ENCODE measurements around the gene SH3RF1.

DNA sequence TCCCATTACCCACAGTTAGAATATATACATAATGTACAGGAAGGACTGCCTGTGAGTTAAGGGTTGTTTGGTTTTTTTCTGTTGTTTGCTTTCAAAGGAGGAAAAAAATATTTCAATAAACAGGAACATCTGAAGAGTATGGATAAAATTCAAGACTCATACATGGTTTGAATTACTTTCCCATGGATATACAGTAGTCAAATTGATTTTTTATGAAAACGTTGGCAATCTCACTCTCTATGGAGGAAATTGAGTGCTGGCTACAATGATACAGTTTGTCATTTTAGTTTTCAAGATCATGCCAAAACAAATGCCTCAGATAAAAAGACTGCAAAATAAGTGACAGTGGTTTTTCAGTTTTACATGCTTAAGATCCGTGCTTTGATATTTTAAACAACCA, 116.6 kb downstream of the SH3RF1 start:
- TF ChIP-seq, protein P1, sequence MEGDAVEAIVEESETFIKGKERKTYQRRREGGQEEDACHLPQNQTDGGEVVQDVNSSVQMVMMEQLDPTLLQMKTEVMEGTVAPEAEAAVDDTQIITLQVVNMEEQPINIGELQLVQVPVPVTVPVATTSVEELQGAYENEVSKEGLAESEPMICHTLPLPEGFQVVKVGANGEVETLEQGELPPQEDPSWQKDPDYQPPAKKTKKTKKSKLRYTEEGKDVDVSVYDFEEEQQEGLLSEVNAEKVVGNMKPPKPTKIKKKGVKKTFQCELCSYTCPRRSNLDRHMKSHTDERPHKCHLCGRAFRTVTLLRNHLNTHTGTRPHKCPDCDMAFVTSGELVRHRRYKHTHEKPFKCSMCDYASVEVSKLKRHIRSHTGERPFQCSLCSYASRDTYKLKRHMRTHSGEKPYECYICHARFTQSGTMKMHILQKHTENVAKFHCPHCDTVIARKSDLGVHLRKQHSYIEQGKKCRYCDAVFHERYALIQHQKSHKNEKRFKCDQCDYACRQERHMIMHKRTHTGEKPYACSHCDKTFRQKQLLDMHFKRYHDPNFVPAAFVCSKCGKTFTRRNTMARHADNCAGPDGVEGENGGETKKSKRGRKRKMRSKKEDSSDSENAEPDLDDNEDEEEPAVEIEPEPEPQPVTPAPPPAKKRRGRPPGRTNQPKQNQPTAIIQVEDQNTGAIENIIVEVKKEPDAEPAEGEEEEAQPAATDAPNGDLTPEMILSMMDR (IDR thresholded peaks at IDR 0.05), result no peak
- TF ChIP-seq POLR2A (IDR thresholded peaks at IDR 0.05) (no peak), POLR2AphosphoS5 (IDR thresholded peaks at IDR 0.05) (no peak)

Measured in prostate gland (tissue), 2 donors.